Gastroesophageal sphincter (tissue), 3 donors: Measurements from ENCODE around the gene C1orf116.

Source experiments
- EP300 ChIP-seq: sonication (generic); formaldehyde crosslinking; IDR thresholded peaks from one replicate; pipeline ENCODE4 v1.6.1; 2017; ENCODE audit warnings: antibody characterized with exemption, mild to moderate bottlenecking
- POLR2A ChIP-seq, 2 donors: fragments of 450-650 bp; IDR thresholded peaks; one replicate each; pipeline ENCODE4 v1.6.1; 2017; ENCODE audit warnings: antibody characterized with exemption in 2 of 2, mild to moderate bottlenecking in 2 of 2, moderate library complexity in 1 of 2
- POLR2AphosphoS5 ChIP-seq: sonication (generic); formaldehyde crosslinking; IDR thresholded peaks from one replicate; pipeline ENCODE4 v1.6.1; 2017; ENCODE audit warnings: antibody characterized with exemption
- TF ChIP-seq, protein P1 (sequence below), 4 experiments: fragments of 200-600 bp in 2 of 4; fragments of 450-650 bp in 2 of 4; sonication (generic) in 1 of 4; IDR thresholded peaks; one replicate each; pipeline ENCODE4 v1.5.1; 2017 to 2019; ENCODE audit warnings: antibody characterized with exemption in 4 of 4, mild to moderate bottlenecking in 2 of 4, moderate library complexity in 2 of 4

DNA sequence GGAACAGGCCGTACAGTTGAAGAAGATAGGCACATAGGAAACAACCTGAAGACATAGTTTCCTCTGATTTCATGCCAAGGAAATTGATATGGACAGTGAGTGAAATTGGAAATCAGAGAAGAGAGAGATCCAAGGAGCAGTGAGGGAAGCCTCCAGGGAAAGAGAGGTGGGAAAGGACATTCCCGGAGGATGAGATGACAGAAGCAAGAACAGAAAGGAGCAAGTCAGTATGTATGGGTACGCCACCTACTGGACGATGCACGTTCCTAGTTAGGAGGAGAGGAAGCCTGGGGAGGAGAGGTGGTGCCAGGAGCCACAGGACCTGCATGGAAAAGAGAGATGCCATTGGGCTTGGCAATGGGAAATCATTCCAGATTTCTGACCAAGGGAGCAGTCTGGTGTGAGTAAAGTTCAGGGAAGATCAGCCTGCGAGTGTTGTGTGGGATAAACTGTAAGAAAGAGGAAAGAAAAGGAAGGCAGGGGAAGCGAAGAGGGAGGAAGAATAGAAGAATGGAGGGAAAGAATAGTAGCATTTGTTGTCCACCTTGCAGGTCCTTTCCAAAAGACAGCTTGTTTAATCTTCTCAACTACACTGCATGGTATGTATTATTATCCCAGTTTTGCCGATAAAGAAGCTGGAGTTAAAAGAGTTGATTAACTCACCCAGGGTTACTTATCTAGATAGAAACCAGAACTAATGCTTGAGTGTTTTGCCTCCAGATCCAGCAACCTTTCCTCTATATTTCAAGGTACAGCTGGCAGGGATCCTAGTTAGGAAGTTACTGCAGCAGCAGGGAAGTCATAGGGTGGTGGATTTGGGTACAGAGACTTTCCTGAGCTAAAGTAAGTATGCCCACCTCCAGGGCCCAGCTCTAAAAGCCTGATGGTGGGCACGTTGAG is 27.4 kb downstream of the C1orf116 start:
- TF ChIP-seq, protein P1, sequence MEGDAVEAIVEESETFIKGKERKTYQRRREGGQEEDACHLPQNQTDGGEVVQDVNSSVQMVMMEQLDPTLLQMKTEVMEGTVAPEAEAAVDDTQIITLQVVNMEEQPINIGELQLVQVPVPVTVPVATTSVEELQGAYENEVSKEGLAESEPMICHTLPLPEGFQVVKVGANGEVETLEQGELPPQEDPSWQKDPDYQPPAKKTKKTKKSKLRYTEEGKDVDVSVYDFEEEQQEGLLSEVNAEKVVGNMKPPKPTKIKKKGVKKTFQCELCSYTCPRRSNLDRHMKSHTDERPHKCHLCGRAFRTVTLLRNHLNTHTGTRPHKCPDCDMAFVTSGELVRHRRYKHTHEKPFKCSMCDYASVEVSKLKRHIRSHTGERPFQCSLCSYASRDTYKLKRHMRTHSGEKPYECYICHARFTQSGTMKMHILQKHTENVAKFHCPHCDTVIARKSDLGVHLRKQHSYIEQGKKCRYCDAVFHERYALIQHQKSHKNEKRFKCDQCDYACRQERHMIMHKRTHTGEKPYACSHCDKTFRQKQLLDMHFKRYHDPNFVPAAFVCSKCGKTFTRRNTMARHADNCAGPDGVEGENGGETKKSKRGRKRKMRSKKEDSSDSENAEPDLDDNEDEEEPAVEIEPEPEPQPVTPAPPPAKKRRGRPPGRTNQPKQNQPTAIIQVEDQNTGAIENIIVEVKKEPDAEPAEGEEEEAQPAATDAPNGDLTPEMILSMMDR (IDR thresholded peaks at IDR 0.05) = peak in 3 of 4 experiments; percentile 27 to 51 (median 29)
- TF ChIP-seq POLR2A (IDR thresholded peaks at IDR 0.05) (no peak), EP300 (no peak), POLR2AphosphoS5 (no peak)
